ENCODE results near the gene LYSET. TPM values are rescaled to one million over a fixed set of nuclear protein-coding genes. Genes with fewer than 3 reads are reported as not detected.

The LYSET gene
- total RNA-seq, 2 donors from 2014 or later, result 25.0 to 27.9 TPM

DNA sequence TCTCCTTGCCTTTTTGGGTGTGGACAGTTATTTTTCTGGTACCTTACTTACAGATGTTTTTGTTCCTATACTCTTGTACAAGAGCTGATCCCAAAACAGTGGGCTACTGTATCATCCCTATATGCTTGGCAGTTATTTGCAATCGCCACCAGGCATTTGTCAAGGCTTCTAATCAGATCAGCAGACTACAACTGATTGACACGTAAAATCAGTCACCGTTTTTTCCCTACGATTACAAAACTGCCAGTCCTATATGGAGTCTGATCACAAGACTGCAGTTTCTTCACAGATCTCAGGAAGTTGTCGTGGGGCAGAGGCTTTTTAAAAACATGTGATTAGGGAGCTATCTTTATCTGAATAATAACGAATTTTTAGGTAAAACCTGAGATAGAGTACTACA lies 1.3 kb downstream of the LYSET start:
- H3K36me3 ChIP-seq (ENCODE audit: control insufficient read depth, insufficient read depth, low read length), result peaks cover 42% of the 10 kb centered on the region
- H3K4me1 ChIP-seq (ENCODE audit: control insufficient read depth, insufficient read depth, low read length), result peaks cover 2% of the 10 kb centered on the region
- no peak overlapping the region for H3K9ac ChIP-seq (ENCODE audit: extremely low read depth, low read length, poor library complexity, severe bottlenecking)
- 94 to 99% methylated on average over 6 of the region's 6 CpGs for WGBS, 2 experiments (ENCODE audit: insufficient coverage in 1 of 2, insufficient read length in 1 of 2)
- H3K4me3 Mint-ChIP-seq, result peak overlapping the region; percentile 92
- TF ChIP-seq, protein P1, sequence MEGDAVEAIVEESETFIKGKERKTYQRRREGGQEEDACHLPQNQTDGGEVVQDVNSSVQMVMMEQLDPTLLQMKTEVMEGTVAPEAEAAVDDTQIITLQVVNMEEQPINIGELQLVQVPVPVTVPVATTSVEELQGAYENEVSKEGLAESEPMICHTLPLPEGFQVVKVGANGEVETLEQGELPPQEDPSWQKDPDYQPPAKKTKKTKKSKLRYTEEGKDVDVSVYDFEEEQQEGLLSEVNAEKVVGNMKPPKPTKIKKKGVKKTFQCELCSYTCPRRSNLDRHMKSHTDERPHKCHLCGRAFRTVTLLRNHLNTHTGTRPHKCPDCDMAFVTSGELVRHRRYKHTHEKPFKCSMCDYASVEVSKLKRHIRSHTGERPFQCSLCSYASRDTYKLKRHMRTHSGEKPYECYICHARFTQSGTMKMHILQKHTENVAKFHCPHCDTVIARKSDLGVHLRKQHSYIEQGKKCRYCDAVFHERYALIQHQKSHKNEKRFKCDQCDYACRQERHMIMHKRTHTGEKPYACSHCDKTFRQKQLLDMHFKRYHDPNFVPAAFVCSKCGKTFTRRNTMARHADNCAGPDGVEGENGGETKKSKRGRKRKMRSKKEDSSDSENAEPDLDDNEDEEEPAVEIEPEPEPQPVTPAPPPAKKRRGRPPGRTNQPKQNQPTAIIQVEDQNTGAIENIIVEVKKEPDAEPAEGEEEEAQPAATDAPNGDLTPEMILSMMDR (conservative IDR thresholded peaks at IDR 0.05), result no peak
- no peaks in the 10 kb centered on the region for H3K9me3 ChIP-seq (ENCODE audit: control insufficient read depth, low read length)
- no peaks in the 10 kb centered on the region for H3K9me3 Mint-ChIP-seq
- H3K36me3 Mint-ChIP-seq (ENCODE audit: low read depth), result peaks cover 19% of the 10 kb centered on the region
- H3K27me3 ChIP-seq (ENCODE audit: control insufficient read depth, insufficient read depth, low read length, poor library complexity, severe bottlenecking), result no peaks in the 10 kb centered on the region
- H3K27ac Mint-ChIP-seq, result peak overlapping the region; percentile 52
- H3K27ac ChIP-seq (ENCODE audit: low read depth, low read length), result no peak overlapping the region
- peak overlapping the region; percentile 98 for H3K4me3 ChIP-seq (ENCODE audit: low read length)
- DNase-seq, result no peak
- no peaks in the 10 kb centered on the region for H3K27me3 Mint-ChIP-seq (ENCODE audit: insufficient read depth)
- H3K4me1 Mint-ChIP-seq, result peaks cover 9% of the 10 kb centered on the region

DNA sequence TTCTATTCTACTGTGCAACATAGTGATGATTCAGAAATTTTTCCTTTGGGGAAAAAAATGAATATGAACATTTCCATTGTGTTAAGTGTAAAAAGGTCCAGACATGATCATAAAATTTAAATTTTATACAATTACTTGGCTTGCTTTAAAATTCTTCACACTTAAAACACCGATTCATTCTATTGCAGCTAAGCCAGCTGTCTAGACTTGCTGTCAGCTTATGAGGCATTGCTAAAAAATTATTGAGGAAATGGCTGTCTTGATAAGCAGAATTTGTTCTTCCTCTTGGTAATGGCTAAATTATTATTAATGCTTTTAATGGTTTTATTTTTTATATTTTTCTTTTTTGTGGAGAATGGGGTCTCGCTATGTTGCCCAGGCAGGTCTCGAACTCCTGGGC lies 1.8 kb downstream of the LYSET start:
- TF ChIP-seq, protein P1 (conservative IDR thresholded peaks at IDR 0.05), result no peak
- Histone ChIP-seq H3K9me3 (ENCODE audit: control insufficient read depth, low read length) (no peaks in the 10 kb centered on the region), H3K36me3 (ENCODE audit: control insufficient read depth, insufficient read depth, low read length) (peaks cover 40% of the 10 kb centered on the region), H3K27me3 (ENCODE audit: control insufficient read depth, insufficient read depth, low read length, poor library complexity, severe bottlenecking) (no peaks in the 10 kb centered on the region), H3K4me1 (ENCODE audit: control insufficient read depth, insufficient read depth, low read length) (peaks cover 2% of the 10 kb centered on the region), H3K4me3 (ENCODE audit: low read length) (no peak overlapping the region), H3K9ac (ENCODE audit: extremely low read depth, low read length, poor library complexity, severe bottlenecking) (no peak overlapping the region), H3K27ac (ENCODE audit: low read depth, low read length) (no peak overlapping the region)
- H3K36me3 Mint-ChIP-seq (ENCODE audit: low read depth), result peaks cover 21% of the 10 kb centered on the region
- no peak overlapping the region for H3K4me3 Mint-ChIP-seq
- 94% methylated on average over 3 of the region's 3 CpGs; no CpG with 5 or more reads in 1 of the 2 experiments for WGBS, 2 experiments (ENCODE audit: insufficient coverage in 1 of 2, insufficient read length in 1 of 2)
- no peak overlapping the region for H3K27ac Mint-ChIP-seq
- H3K4me1 Mint-ChIP-seq, result peaks cover 9% of the 10 kb centered on the region
- DNase-seq, result no peak
- no peaks in the 10 kb centered on the region for H3K9me3 Mint-ChIP-seq
- no peaks in the 10 kb centered on the region for H3K27me3 Mint-ChIP-seq (ENCODE audit: insufficient read depth)

DNA sequence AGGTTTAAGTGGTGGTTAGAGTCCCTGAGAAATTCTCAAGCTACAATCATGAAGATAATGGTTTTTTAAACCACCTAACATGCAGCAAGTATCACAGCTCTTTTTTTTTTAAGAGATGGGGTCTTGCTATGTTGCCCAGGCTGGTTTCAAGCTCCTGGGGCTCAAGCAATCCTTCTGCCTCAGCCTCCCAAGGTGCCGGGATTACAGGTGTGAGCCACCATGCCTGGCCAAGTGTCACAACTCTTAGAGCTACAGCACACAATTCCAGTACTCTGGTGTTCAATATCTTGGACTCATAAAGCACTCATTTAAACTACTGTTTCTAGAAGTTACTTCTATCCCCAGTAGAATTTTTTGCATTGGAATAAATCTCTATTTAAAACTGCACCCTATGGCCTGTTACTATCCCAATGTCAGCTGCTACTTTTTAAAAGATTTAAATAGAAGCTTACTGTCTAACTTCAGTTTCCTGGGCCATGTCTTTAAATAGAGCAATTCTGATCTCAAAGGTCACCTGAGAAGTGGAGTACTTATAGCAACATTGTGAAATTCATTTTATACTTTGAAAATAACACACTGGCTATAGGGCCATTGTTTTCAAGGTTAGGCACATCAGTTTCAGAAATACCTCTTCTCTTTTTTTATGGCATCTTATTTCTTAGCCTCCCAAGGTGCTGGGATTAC lies 10.3 kb downstream of the LYSET start:
- Mint-ChIP-seq H3K9me3 (no peaks in the 10 kb centered on the region), H3K4me3 (no peak overlapping the region), H3K36me3 (ENCODE audit: low read depth) (peaks cover 6% of the 10 kb centered on the region), H3K4me1 (no peaks in the 10 kb centered on the region), H3K27me3 (ENCODE audit: insufficient read depth) (no peaks in the 10 kb centered on the region), H3K27ac (no peak overlapping the region)
- Histone ChIP-seq H3K9ac (ENCODE audit: extremely low read depth, low read length, poor library complexity, severe bottlenecking) (no peak overlapping the region), H3K27me3 (ENCODE audit: control insufficient read depth, insufficient read depth, low read length, poor library complexity, severe bottlenecking) (no peaks in the 10 kb centered on the region), H3K4me1 (ENCODE audit: control insufficient read depth, insufficient read depth, low read length) (no peaks in the 10 kb centered on the region), H3K36me3 (ENCODE audit: control insufficient read depth, insufficient read depth, low read length) (no peaks in the 10 kb centered on the region), H3K27ac (ENCODE audit: low read depth, low read length) (no peak overlapping the region), H3K4me3 (ENCODE audit: low read length) (no peak overlapping the region), H3K9me3 (ENCODE audit: control insufficient read depth, low read length) (no peaks in the 10 kb centered on the region)
- no peak for DNase-seq
- 93 to 100% methylated on average over 1 of the region's 1 CpG for WGBS, 2 experiments (ENCODE audit: insufficient coverage in 1 of 2, insufficient read length in 1 of 2)
- TF ChIP-seq, protein P1 (conservative IDR thresholded peaks at IDR 0.05), result no peak
